ENCODE data around the gene TDRD1. TPM values are rescaled to one million over a fixed set of nuclear protein-coding genes. Genes with fewer than 3 reads are reported as not detected.

TDRD1 gene
- total RNA-seq, 1 donor from 2014 or later = 0.16 TPM

GRCh38 chr10:114184276-114184675, 5.1 kb downstream of the TDRD1 start:
- intact Hi-C loops (cut with micrococcal nuclease) = no loop called here
- peaks cover 22% of the 10 kb centered on the region for H3K27me3 Mint-ChIP-seq
- no peak overlapping the region for H3K27ac Mint-ChIP-seq

GRCh38 chr10:114188001-114188400, 8.8 kb downstream of the TDRD1 start:
- H3K4me3 Mint-ChIP-seq = no peak overlapping the region
- intact Hi-C loops (cut with micrococcal nuclease) = no loop called here
- H3K27ac Mint-ChIP-seq = no peak overlapping the region
- no peaks in the 10 kb centered on the region for H3K36me3 Mint-ChIP-seq (ENCODE audit: low read depth)
- H3K4me1 Mint-ChIP-seq = no peaks in the 10 kb centered on the region
- H3K27me3 Mint-ChIP-seq = peaks cover 36% of the 10 kb centered on the region
- DNase-seq = no peak
- no peaks in the 10 kb centered on the region for H3K9me3 Mint-ChIP-seq

More at GRCh38 chr10:114184276-114184675, 5.1 kb downstream of the TDRD1 start:
- no peaks in the 10 kb centered on the region for H3K9me3 Mint-ChIP-seq
- H3K4me1 Mint-ChIP-seq = no peaks in the 10 kb centered on the region
- H3K36me3 Mint-ChIP-seq (ENCODE audit: low read depth) = no peaks in the 10 kb centered on the region
- H3K4me3 Mint-ChIP-seq = no peak overlapping the region
- DNase-seq = no peak

DNA sequence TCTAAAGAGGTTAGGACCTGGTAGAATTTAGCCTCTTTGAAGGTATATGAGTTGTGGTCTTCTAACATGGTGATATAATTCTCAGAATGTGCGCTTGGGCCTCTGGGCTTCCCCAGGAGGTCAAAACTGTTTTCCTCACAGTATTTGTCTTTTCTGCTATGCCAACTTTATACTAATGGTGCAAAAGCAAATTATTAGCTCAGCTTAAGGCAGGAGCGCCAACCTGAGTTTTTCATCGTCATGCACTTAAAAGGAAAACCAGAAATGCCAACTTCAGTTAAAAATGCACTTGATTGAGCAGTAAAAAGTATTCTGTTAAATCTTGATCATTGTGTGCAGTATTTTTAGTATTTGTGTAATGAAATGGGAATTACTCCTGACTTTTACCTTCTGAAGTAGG, 9.7 kb downstream of the TDRD1 start:
- no peaks in the 10 kb centered on the region for H3K9me3 Mint-ChIP-seq
- no peak overlapping the region for H3K4me3 Mint-ChIP-seq
- H3K4me1 Mint-ChIP-seq = no peaks in the 10 kb centered on the region
- H3K27ac Mint-ChIP-seq = no peak overlapping the region
- DNase-seq = no peak
- H3K36me3 Mint-ChIP-seq (ENCODE audit: low read depth) = no peaks in the 10 kb centered on the region
- peaks cover 43% of the 10 kb centered on the region for H3K27me3 Mint-ChIP-seq
- intact Hi-C loops (cut with micrococcal nuclease) = no loop called here

- peaks cover 44% of the 10 kb centered on the region for H3K27me3 Mint-ChIP-seq
- H3K4me3 Mint-ChIP-seq = no peak overlapping the region
- no peaks in the 10 kb centered on the region for H3K36me3 Mint-ChIP-seq (ENCODE audit: low read depth)
- no peaks in the 10 kb centered on the region for H3K4me1 Mint-ChIP-seq
- intact Hi-C loops (cut with micrococcal nuclease) = no loop called here
- no peaks in the 10 kb centered on the region for H3K9me3 Mint-ChIP-seq
- no peak overlapping the region for H3K27ac Mint-ChIP-seq
- DNase-seq = no peak
Observed at GRCh38 chr10:114189700-114190099, 10.5 kb downstream of the TDRD1 start.

GRCh38 chr10:114195079-114195478, 15.9 kb downstream of the TDRD1 start:
- no peaks in the 10 kb centered on the region for H3K9me3 Mint-ChIP-seq
- H3K36me3 Mint-ChIP-seq (ENCODE audit: low read depth) = no peaks in the 10 kb centered on the region
- no peak overlapping the region for H3K4me3 Mint-ChIP-seq
- DNase-seq = no peak
- no peak overlapping the region for H3K27ac Mint-ChIP-seq
- intact Hi-C loops (cut with micrococcal nuclease) = loop anchor here (1.0 kb wide), 1 partner anchor 23 kb away; no protein-coding TSS in a partner anchor
- H3K4me1 Mint-ChIP-seq = peaks cover 6% of the 10 kb centered on the region
- peaks cover 45% of the 10 kb centered on the region for H3K27me3 Mint-ChIP-seq

GRCh38 chr10:114199239-114199638, 20.1 kb downstream of the TDRD1 start:
- intact Hi-C loops (cut with micrococcal nuclease) = no loop called here
- no peak overlapping the region for H3K27ac Mint-ChIP-seq
- H3K36me3 Mint-ChIP-seq (ENCODE audit: low read depth) = no peaks in the 10 kb centered on the region
- H3K9me3 Mint-ChIP-seq = no peaks in the 10 kb centered on the region
- peaks cover 6% of the 10 kb centered on the region for H3K4me1 Mint-ChIP-seq
- no peak for DNase-seq
- no peak overlapping the region for H3K4me3 Mint-ChIP-seq
- H3K27me3 Mint-ChIP-seq = peaks cover 43% of the 10 kb centered on the region

- no peak for DNase-seq
- no peaks in the 10 kb centered on the region for H3K4me1 Mint-ChIP-seq
- no peaks in the 10 kb centered on the region for H3K36me3 Mint-ChIP-seq (ENCODE audit: low read depth)
- intact Hi-C loops (cut with micrococcal nuclease) = no loop called here
- no peak overlapping the region for H3K27ac Mint-ChIP-seq
- no peak overlapping the region for H3K4me3 Mint-ChIP-seq
- peaks cover 39% of the 10 kb centered on the region for H3K27me3 Mint-ChIP-seq
- no peaks in the 10 kb centered on the region for H3K9me3 Mint-ChIP-seq
Observed at GRCh38 chr10:114202812-114203211, 23.7 kb downstream of the TDRD1 start.

- intact Hi-C loops (cut with micrococcal nuclease) = no loop called here
- H3K36me3 Mint-ChIP-seq (ENCODE audit: low read depth) = no peaks in the 10 kb centered on the region
- H3K27me3 Mint-ChIP-seq = peaks cover 32% of the 10 kb centered on the region
- no peaks in the 10 kb centered on the region for H3K4me1 Mint-ChIP-seq
- no peaks in the 10 kb centered on the region for H3K9me3 Mint-ChIP-seq
- no peak overlapping the region for H3K27ac Mint-ChIP-seq
- no peak for DNase-seq
- H3K4me3 Mint-ChIP-seq = no peak overlapping the region
Observed at GRCh38 chr10:114206902-114207301, 27.7 kb downstream of the TDRD1 start.

GRCh38 chr10:114207349-114207748, 28.2 kb downstream of the TDRD1 start:
- Mint-ChIP-seq H3K4me1 (no peaks in the 10 kb centered on the region), H3K4me3 (no peak overlapping the region), H3K36me3 (ENCODE audit: low read depth) (no peaks in the 10 kb centered on the region), H3K27ac (no peak overlapping the region), H3K9me3 (no peaks in the 10 kb centered on the region), H3K27me3 (peaks cover 33% of the 10 kb centered on the region)
- intact Hi-C loops (cut with micrococcal nuclease) = no loop called here
- no peak for DNase-seq

DNA sequence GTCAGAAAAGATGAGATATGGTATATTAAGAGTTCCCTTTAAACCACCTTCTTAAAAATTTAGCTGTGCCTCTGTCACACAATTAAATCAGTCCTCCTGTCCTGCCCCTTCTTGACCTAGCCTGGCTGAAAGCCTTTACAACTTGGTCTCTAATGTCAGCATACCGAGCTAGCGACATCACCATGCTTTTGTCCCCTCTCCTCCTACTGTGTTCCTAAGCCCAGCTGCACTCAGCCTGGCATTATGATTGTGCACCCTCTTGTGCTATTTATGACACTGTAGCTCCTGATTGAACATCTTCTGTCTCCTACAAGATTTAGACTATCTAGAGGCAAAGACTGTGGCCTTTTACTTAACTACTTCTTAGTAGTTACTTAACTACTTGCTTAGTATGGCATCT, 29.2 kb downstream of the TDRD1 start:
- H3K27ac Mint-ChIP-seq = no peak overlapping the region
- no peaks in the 10 kb centered on the region for H3K4me1 Mint-ChIP-seq
- DNase-seq = no peak
- no peaks in the 10 kb centered on the region for H3K36me3 Mint-ChIP-seq (ENCODE audit: low read depth)
- H3K27me3 Mint-ChIP-seq = peaks cover 28% of the 10 kb centered on the region
- intact Hi-C loops (cut with micrococcal nuclease) = no loop called here
- H3K4me3 Mint-ChIP-seq = no peak overlapping the region
- H3K9me3 Mint-ChIP-seq = no peaks in the 10 kb centered on the region

DNA sequence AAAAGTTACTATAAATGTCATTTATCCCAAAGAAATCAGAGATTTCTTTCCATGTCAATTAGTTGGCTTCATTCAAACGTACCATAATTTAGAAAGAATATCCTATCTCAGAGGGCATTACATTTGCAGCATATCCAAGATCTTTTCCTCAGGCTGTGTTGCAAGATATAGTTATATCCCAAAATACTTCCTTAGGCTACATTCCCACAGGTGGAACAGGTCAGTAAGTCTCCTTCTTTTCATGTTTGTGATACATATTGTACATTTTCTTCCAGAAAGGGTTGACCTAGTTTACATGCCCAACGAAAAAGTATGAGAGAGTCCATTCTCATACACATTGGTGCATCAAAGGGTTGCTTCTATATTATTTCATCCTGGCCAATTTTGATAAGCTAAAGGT, 33.0 kb downstream of the TDRD1 start:
- Mint-ChIP-seq H3K9me3 (no peaks in the 10 kb centered on the region), H3K36me3 (ENCODE audit: low read depth) (no peaks in the 10 kb centered on the region), H3K4me3 (no peak overlapping the region), H3K27ac (no peak overlapping the region), H3K27me3 (peaks cover 28% of the 10 kb centered on the region), H3K4me1 (no peaks in the 10 kb centered on the region)
- no peak for DNase-seq
- intact Hi-C loops (cut with micrococcal nuclease) = no loop called here

- Mint-ChIP-seq H3K36me3 (ENCODE audit: low read depth) (no peaks in the 10 kb centered on the region), H3K27ac (no peak overlapping the region), H3K27me3 (peaks cover 36% of the 10 kb centered on the region)
Observed at GRCh38 chr10:114215033-114215432, 35.9 kb downstream of the TDRD1 start.

DNA sequence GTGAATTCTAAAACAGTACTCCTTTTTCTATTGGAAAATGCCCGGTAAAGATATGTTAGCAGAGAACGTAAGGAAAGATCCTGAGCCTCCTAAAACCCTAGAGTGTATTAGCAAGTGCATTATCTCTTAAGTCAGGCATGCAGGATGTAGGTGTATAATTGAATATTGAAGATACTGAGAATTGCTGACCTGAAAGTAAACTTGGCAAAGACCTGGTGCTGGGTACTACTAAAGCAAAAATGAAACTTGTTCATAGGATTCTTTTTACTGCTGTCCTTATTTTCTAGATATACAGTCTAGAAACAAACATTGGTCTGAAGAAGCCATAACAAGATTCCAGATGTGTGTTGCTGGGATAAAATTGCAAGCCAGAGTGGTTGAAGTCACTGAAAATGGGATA, 41.1 kb downstream of the TDRD1 start:
- Mint-ChIP-seq H3K9me3 (no peaks in the 10 kb centered on the region), H3K4me1 (no peaks in the 10 kb centered on the region), H3K36me3 (ENCODE audit: low read depth) (no peaks in the 10 kb centered on the region), H3K27ac (no peak overlapping the region), H3K27me3 (peaks cover 39% of the 10 kb centered on the region), H3K4me3 (no peak overlapping the region)
- no peak for DNase-seq
- intact Hi-C loops (cut with micrococcal nuclease) = no loop called here

More at GRCh38 chr10:114215033-114215432, 35.9 kb downstream of the TDRD1 start:
- DNase-seq = no peak
- intact Hi-C loops (cut with micrococcal nuclease) = no loop called here
- Mint-ChIP-seq H3K4me3 (no peak overlapping the region), H3K9me3 (no peaks in the 10 kb centered on the region), H3K4me1 (no peaks in the 10 kb centered on the region)

GRCh38 chr10:114221235-114221634, 42.1 kb downstream of the TDRD1 start:
- H3K27ac Mint-ChIP-seq = no peak overlapping the region
- intact Hi-C loops (cut with micrococcal nuclease) = no loop called here
- H3K4me3 Mint-ChIP-seq = no peak overlapping the region
- no peaks in the 10 kb centered on the region for H3K9me3 Mint-ChIP-seq
- H3K27me3 Mint-ChIP-seq = peaks cover 38% of the 10 kb centered on the region
- DNase-seq = no peak
- H3K36me3 Mint-ChIP-seq (ENCODE audit: low read depth) = no peaks in the 10 kb centered on the region
- H3K4me1 Mint-ChIP-seq = no peaks in the 10 kb centered on the region

DNA sequence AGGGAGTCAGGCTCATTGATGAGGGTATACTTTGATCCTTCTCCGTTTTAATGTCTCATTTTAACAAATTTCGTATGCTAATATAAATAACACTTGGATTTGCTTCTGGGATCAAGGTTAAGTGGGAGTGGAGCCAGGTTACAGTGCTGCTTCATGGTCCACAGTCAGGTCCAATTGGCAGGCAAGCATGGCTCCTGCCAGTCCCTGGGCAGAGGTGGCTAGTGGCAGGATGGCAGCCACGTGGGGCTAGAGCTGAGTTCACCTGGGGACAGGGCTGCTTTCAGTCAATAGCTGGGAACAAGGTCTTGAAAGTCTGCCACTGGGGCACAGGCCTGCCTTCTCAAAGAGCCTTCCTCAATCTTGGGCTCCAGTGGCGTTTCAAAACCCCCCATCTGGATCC, 43.9 kb downstream of the TDRD1 start:
- Mint-ChIP-seq H3K4me3 (no peak overlapping the region), H3K9me3 (no peaks in the 10 kb centered on the region), H3K27ac (no peak overlapping the region), H3K27me3 (peaks cover 37% of the 10 kb centered on the region), H3K36me3 (ENCODE audit: low read depth) (no peaks in the 10 kb centered on the region), H3K4me1 (no peaks in the 10 kb centered on the region)
- no peak for DNase-seq
- intact Hi-C loops (cut with micrococcal nuclease) = no loop called here

Measured in activated CD4-positive, alpha-beta T cell treated with anti-CD3 and anti-CD28 coated beads, Interleukin-2, amount 10 ng/mL, durations not matched to agents 24 days and 14 days (primary cell).